ENCODE measurements around the gene PPME1.
A peak's percentile ranks its signal among the peaks of the same experiment; 100 is the strongest.

PPME1 gene

GRCh38 chr11:74232311-74232950 lies 61.3 kb downstream of the PPME1 start:
- DNase-seq, result peak; percentile 17

GRCh38 chr11:74233683-74234082 lies 62.6 kb downstream of the PPME1 start:
- no peak for DNase-seq

- no peak for DNase-seq
These were observed 64.0 kb downstream of the PPME1 start for GRCh38 chr11:74235121-74235520.

GRCh38 chr11:74237541-74237940 lies 66.5 kb downstream of the PPME1 start:
- DNase-seq, result no peak

GRCh38 chr11:74238243-74238642 lies 67.2 kb downstream of the PPME1 start:
- DNase-seq, result no peak

- DNase-seq, result no peak
These were observed 77.4 kb downstream of the PPME1 start for GRCh38 chr11:74248469-74248868.

GRCh38 chr11:74249496-74249895 lies 78.4 kb downstream of the PPME1 start:
- no peak for DNase-seq

- DNase-seq, result no peak
These were observed 82.3 kb downstream of the PPME1 start for GRCh38 chr11:74253361-74253760.

- DNase-seq, result peak; percentile 63
These were observed 84.8 kb downstream of the PPME1 start for GRCh38 chr11:74255741-74256375.

GRCh38 chr11:74256378-74257133 lies 85.5 kb downstream of the PPME1 start:
- no peak for DNase-seq

GRCh38 chr11:74257959-74258553 lies 87.0 kb downstream of the PPME1 start:
- no peak for DNase-seq

GRCh38 chr11:74262725-74263124 lies 91.6 kb downstream of the PPME1 start:
- DNase-seq, result no peak

GRCh38 chr11:74265256-74265655 lies 94.2 kb downstream of the PPME1 start:
- no peak for DNase-seq

GRCh38 chr11:74267014-74267413 lies 95.9 kb downstream of the PPME1 start:
- DNase-seq, result no peak

- DNase-seq, result no peak
These were observed 97.4 kb downstream of the PPME1 start for GRCh38 chr11:74268456-74268855.

- no peak for DNase-seq
These were observed 98.2 kb downstream of the PPME1 start for GRCh38 chr11:74269161-74269811.

GRCh38 chr11:74272276-74272675 lies 101.2 kb downstream of the PPME1 start:
- DNase-seq, result no peak

- no peak for DNase-seq
These were observed 105.5 kb downstream of the PPME1 start for GRCh38 chr11:74276581-74276980.

- no peak for DNase-seq
These were observed 107.0 kb downstream of the PPME1 start for GRCh38 chr11:74278103-74278502.

- DNase-seq, result no peak
These were observed 107.7 kb downstream of the PPME1 start for GRCh38 chr11:74278721-74279161.

GRCh38 chr11:74279256-74279655 lies 108.2 kb downstream of the PPME1 start:
- DNase-seq, result no peak

- no peak for DNase-seq
These were observed 109.4 kb downstream of the PPME1 start for GRCh38 chr11:74280494-74280893.

- no peak for DNase-seq
These were observed 111.3 kb downstream of the PPME1 start for GRCh38 chr11:74282421-74282820.
